ENCODE data around the gene COX14.

GRCh38 chr12:50070314-50071060, 41.5 kb upstream of the COX14 start:
- TF ChIP-seq, protein P1, sequence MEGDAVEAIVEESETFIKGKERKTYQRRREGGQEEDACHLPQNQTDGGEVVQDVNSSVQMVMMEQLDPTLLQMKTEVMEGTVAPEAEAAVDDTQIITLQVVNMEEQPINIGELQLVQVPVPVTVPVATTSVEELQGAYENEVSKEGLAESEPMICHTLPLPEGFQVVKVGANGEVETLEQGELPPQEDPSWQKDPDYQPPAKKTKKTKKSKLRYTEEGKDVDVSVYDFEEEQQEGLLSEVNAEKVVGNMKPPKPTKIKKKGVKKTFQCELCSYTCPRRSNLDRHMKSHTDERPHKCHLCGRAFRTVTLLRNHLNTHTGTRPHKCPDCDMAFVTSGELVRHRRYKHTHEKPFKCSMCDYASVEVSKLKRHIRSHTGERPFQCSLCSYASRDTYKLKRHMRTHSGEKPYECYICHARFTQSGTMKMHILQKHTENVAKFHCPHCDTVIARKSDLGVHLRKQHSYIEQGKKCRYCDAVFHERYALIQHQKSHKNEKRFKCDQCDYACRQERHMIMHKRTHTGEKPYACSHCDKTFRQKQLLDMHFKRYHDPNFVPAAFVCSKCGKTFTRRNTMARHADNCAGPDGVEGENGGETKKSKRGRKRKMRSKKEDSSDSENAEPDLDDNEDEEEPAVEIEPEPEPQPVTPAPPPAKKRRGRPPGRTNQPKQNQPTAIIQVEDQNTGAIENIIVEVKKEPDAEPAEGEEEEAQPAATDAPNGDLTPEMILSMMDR (IDR thresholded peaks at IDR 0.05; ENCODE audit: low read depth, low read length), result peak; percentile 97
- no peak for TF ChIP-seq POLR2A (IDR thresholded peaks at IDR 0.05; ENCODE audit: extremely low read depth, insufficient read length)

Measured in NB4 (cell line).